ENCODE measurements around the gene PTPN1.
"Not testable (repeated sequence)": the region's sequence is repeated elsewhere in the genome, so short reads cannot be mapped to it uniquely, and the experiment has no call there.

The PTPN1 gene

GRCh38 chr20:50506270-50506579 lies 4.0 kb upstream of the PTPN1 start:
- Histone ChIP-seq H3K9me2 (replicated peaks; ENCODE audit: low read depth, low read length) (no peaks in the 10 kb centered on the region), H3K4me2 (ENCODE audit: low read depth, low read length, poor library complexity, severe bottlenecking) (no peak overlapping the region), H4K20me1 (ENCODE audit: insufficient read depth, low read length, poor library complexity, severe bottlenecking) (peaks cover 10% of the 10 kb centered on the region), H3K4me1 (ENCODE audit: insufficient read depth, low read length, poor library complexity, severe bottlenecking) (peaks cover 19% of the 10 kb centered on the region), H3K79me2 (ENCODE audit: insufficient read depth, low read length) (peaks cover 10% of the 10 kb centered on the region), H3K9me3 (ENCODE audit: insufficient read depth, low read depth, low read length) (no peaks in the 10 kb centered on the region), H3F3A (ENCODE audit: low read depth) (no peaks in the 10 kb centered on the region), H3K36me3 (ENCODE audit: insufficient read depth, low read length) (no peaks in the 10 kb centered on the region), H2AFZ (ENCODE audit: low read length) (no peak overlapping the region), H3K9ac (ENCODE audit: low read depth, low read length, poor library complexity, severe bottlenecking) (no peak overlapping the region), H3K27me3 (ENCODE audit: insufficient read depth, low read length, poor library complexity, severe bottlenecking) (no peaks in the 10 kb centered on the region), H3K4me3 (ENCODE audit: low read length, poor library complexity, severe bottlenecking) (no peak overlapping the region)
- TF ChIP-seq EZH2phosphoT487 (IDR thresholded peaks at IDR 0.05; ENCODE audit: borderline replicate concordance) = no peak
- TF ChIP-seq, protein P1, sequence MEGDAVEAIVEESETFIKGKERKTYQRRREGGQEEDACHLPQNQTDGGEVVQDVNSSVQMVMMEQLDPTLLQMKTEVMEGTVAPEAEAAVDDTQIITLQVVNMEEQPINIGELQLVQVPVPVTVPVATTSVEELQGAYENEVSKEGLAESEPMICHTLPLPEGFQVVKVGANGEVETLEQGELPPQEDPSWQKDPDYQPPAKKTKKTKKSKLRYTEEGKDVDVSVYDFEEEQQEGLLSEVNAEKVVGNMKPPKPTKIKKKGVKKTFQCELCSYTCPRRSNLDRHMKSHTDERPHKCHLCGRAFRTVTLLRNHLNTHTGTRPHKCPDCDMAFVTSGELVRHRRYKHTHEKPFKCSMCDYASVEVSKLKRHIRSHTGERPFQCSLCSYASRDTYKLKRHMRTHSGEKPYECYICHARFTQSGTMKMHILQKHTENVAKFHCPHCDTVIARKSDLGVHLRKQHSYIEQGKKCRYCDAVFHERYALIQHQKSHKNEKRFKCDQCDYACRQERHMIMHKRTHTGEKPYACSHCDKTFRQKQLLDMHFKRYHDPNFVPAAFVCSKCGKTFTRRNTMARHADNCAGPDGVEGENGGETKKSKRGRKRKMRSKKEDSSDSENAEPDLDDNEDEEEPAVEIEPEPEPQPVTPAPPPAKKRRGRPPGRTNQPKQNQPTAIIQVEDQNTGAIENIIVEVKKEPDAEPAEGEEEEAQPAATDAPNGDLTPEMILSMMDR (conservative IDR thresholded peaks at IDR 0.05; ENCODE audit: low read length) = peak; percentile 43

- H3K4me1 ChIP-seq (ENCODE audit: insufficient read depth, low read length, poor library complexity, severe bottlenecking) = peaks cover 34% of the 10 kb centered on the region
Observed at GRCh38 chr20:50507745-50508144, 2.4 kb upstream of the PTPN1 start.

DNA sequence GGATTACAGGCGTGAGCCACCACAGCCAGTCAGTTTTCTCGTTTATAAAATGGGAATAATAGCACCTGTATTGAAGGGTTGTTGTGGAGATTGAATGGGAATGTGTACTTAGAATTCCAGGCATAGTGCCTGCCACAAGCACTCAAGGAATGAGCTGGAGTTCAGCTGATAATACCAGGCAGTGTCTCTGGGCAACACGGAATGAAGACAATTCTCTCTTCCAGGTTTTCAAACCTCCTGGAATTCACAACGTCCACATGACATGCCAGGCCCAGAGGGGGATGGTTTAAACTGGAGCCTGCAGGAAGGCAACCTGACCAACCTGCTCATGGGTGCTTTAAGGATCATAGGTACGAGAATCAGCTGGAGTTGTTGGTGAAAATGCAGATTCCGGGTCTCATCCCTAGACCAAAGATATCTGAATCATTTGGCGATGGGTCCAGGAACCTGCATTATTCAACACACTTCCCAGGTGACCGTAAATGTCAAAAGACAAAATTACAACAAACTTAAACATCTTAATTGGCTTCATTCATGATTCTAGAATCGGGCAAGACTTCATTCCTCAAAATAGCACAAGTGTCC lies 1.9 kb upstream of the PTPN1 start:
- no peak overlapping the region for H3K4me2 ChIP-seq (ENCODE audit: low read depth, low read length, poor library complexity, severe bottlenecking)
- TF ChIP-seq, protein P1 (conservative IDR thresholded peaks at IDR 0.05; ENCODE audit: low read length) = no peak
- TF ChIP-seq EZH2phosphoT487 (IDR thresholded peaks at IDR 0.05; ENCODE audit: borderline replicate concordance) = no peak
- H3K9me2 ChIP-seq (replicated peaks; ENCODE audit: low read depth, low read length) = no peaks in the 10 kb centered on the region
- peaks cover 30% of the 10 kb centered on the region for H3K79me2 ChIP-seq (ENCODE audit: insufficient read depth, low read length)
- no peak overlapping the region for H3K9ac ChIP-seq (ENCODE audit: low read depth, low read length, poor library complexity, severe bottlenecking)
- no peak overlapping the region for H2AFZ ChIP-seq (ENCODE audit: low read length)
- peaks cover 30% of the 10 kb centered on the region for H4K20me1 ChIP-seq (ENCODE audit: insufficient read depth, low read length, poor library complexity, severe bottlenecking)
- H3K36me3 ChIP-seq (ENCODE audit: insufficient read depth, low read length) = no peaks in the 10 kb centered on the region
- no peak overlapping the region for H3K4me3 ChIP-seq (ENCODE audit: low read length, poor library complexity, severe bottlenecking)
- H3K27me3 ChIP-seq (ENCODE audit: insufficient read depth, low read length, poor library complexity, severe bottlenecking) = no peaks in the 10 kb centered on the region
- no peaks in the 10 kb centered on the region for H3F3A ChIP-seq (ENCODE audit: low read depth)
- peaks cover 39% of the 10 kb centered on the region for H3K4me1 ChIP-seq (ENCODE audit: insufficient read depth, low read length, poor library complexity, severe bottlenecking)
- H3K9me3 ChIP-seq (ENCODE audit: insufficient read depth, low read depth, low read length) = no peaks in the 10 kb centered on the region

More at GRCh38 chr20:50507745-50508144, 2.4 kb upstream of the PTPN1 start:
- H3K4me2 ChIP-seq (ENCODE audit: low read depth, low read length, poor library complexity, severe bottlenecking); H2AFZ ChIP-seq (ENCODE audit: low read length); H3K36me3 ChIP-seq (ENCODE audit: insufficient read depth, low read length); H3K9me3 ChIP-seq (ENCODE audit: insufficient read depth, low read depth, low read length); H3K9me2 ChIP-seq (replicated peaks; ENCODE audit: low read depth, low read length); H3K4me3 ChIP-seq (ENCODE audit: low read length, poor library complexity, severe bottlenecking); H3K27me3 ChIP-seq (ENCODE audit: insufficient read depth, low read length, poor library complexity, severe bottlenecking); H3F3A ChIP-seq (ENCODE audit: low read depth); H3K9ac ChIP-seq (ENCODE audit: low read depth, low read length, poor library complexity, severe bottlenecking): not testable (repeated sequence)
- Histone ChIP-seq H3K79me2 (ENCODE audit: insufficient read depth, low read length) (peaks cover 25% of the 10 kb centered on the region), H4K20me1 (ENCODE audit: insufficient read depth, low read length, poor library complexity, severe bottlenecking) (peaks cover 25% of the 10 kb centered on the region)
